ENCODE data around the gene SH3BGRL3. TPM values are rescaled to one million over a fixed set of nuclear protein-coding genes. Genes with fewer than 3 reads are reported as not detected.
"Not testable (repeated sequence)": the region's sequence is repeated elsewhere in the genome, so short reads cannot be mapped to it uniquely, and the experiment has no call there.

The SH3BGRL3 gene
- total RNA-seq, 2 donors from 2014 or later: 261 to 364 TPM

DNA sequence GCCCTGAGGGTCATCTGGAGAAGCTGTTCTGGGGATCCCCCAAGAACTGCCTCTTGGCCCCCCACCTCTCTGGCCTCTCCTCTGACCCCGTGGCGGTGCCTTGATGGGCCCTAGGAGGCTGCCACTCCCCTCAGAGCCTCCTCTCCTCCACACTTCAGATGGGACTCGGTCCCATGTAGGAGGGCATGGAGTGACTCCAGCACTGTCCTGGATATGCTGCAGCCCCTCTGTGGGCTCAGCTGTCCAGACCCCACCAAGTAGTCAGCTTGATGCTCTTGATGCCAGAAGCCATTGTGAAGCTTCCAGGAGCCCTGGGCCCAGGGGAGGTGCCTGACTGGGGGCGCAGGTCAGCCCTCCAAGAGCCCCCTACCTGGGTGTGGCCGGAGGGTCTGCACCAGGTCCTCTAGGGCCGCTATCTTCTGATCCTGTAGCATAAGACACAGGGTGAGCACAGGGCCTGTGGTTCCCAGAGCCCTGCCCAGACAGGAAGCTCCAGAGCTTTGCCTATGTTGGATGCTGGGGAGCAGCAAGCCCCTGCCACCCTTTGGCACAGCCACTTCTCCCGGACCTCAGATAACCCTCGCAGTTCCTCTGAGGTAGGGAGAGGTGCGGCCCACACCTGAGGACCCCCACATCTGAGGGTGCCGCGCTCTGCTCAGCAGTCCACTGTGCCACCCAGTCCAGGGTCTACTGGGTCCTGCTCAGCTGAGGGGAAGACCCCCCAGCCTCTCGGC, 17.3 kb downstream of the SH3BGRL3 start:
- Mint-ChIP-seq H3K9me3 (no peaks in the 10 kb centered on the region), H3K36me3 (no peaks in the 10 kb centered on the region), H3K27ac (peak overlapping the region; percentile 38 to 60)
- ATAC-seq: no peak
- DNase-seq (ENCODE audit: low spot score in 2 of 2): no peak

DNA sequence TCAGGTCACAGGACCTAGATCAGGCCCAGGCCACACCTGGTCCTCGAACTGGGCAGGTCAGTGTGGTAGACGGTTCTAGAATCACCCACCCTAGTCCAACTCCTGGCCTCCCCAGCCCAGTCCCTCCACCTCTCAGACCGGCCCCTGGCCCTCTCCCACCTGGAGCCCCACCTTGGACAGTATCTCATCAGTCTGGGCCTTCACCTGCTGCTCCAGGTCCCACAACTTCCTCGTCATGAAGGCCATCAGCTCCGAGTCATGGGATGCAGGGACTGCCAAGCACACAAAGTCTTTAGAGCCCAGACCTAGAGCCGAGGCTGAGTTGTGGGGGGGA, 17.9 kb downstream of the SH3BGRL3 start:
- no peaks in the 10 kb centered on the region for H3K36me3 Mint-ChIP-seq
- no peak for DNase-seq (ENCODE audit: low spot score in 2 of 2)
- no peak for ATAC-seq
- peak overlapping the region in 1 of 2 donors; percentile 60 for H3K27ac Mint-ChIP-seq
- no peaks in the 10 kb centered on the region for H3K9me3 Mint-ChIP-seq

DNA sequence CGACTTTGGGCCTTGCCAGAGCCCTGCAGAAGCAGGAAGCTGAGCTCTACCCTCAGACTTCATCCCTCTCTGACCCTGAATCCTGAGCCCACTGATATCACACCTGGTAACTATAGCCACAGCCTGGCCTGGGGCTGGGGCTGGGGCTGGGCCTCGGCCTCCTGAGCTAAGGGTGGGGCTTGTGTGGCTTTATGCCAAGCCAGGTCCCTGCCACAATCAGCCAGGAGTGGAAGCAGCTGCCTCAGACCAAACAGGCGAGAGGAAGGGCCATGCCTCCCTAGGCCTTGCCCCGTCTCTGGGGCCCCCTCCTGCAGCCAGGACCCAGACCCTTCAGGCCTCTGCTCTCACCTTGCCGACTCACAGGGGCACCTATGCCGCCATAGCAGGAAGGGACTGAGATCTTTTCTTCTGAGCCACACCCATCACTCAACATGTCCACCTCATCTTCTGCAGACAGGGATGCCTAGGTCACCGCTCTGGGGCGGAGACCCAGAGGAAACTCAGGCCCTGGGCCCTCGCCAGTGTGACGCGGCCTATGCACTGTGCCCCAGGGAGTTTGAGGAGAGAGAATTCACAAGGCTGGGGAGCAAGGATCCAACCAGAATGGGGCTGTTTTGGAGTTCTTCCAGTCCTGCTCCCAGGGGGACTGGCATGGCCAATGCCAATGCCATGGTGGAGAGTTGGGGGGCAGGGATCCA, 20.8 kb downstream of the SH3BGRL3 start:
- no peak for DNase-seq (ENCODE audit: low spot score in 2 of 2)
- ATAC-seq: no peak
- Mint-ChIP-seq H3K36me3 (no peaks in the 10 kb centered on the region), H3K27ac (peak overlapping the region; percentile 61 to 77), H3K9me3 (no peaks in the 10 kb centered on the region)

DNA sequence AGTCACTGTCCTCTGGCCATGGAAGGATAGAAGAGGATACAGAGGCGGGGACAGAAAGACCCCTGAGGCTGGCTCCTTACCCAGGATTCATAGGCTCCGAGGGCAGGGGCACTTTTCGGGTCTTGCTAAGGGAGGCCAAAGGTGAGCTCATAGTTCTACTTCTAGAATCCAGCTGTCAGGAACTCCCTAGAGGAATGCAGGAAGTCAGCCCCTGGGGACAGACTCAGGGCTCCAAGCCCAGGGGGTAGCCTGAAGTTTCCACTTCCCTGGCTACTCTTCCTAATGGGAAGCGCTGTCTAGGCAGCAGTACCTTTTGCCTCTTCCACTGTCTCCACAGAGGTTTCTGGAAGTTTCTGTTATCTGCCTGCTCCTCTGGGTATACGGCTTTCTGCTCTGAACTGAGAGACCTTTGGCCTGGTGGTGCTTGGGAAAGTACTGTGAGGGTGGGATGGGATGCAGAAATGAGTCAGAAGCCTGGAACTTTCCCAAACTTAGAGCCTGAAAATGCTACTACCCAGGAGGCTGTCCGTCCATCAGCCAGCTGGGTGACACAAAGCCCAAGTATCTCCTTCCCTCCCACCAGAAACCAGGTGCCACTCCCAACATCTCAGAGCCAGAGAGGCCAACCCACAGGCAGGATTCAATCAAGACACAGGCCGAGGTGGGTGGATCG, 23.0 kb downstream of the SH3BGRL3 start:
- DNase-seq (ENCODE audit: low spot score in 2 of 2): no peak
- H3K9me3 Mint-ChIP-seq: no peaks in the 10 kb centered on the region
- no peak overlapping the region for H3K27ac Mint-ChIP-seq
- no peak for ATAC-seq
- peaks cover 4 to 5% of the 10 kb centered on the region in 2 donors for H3K36me3 Mint-ChIP-seq

DNA sequence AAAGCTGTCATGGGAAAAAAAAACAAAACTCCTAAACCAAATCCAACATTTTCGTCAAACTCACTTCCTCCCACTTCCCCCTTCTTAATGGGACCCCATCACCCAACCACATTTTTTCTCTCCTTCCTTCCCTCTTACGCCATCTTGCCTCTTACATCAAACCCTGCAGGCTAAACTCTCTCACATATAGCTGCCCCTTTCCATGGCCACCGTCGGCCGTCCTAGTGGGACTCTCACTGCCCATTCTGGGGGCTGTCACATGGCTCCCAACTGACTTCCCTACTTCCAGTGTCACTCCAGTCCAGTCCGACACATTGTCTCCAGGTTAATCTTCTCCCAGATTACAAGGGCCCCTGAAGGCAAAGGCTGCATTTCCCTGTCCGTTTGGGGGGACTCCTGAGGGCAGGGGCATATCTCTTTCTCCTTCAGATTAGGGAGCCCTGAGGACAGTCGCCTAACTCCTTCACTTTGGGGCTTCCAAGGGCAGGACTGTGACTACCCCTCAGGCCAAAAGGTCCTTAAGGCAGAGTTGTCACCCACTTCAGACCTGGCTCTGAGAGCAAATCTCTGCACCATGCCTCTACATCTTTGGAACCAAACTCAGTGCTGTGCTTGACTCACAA, 25.9 kb downstream of the SH3BGRL3 start:
- peaks cover 4 to 5% of the 10 kb centered on the region in 2 donors for H3K36me3 Mint-ChIP-seq
- DNase-seq (ENCODE audit: low spot score in 2 of 2): no peak
- ATAC-seq: no peak
- peak overlapping the region; percentile 85 to 98 for H3K27ac Mint-ChIP-seq
- no peaks in the 10 kb centered on the region for H3K9me3 Mint-ChIP-seq

DNA sequence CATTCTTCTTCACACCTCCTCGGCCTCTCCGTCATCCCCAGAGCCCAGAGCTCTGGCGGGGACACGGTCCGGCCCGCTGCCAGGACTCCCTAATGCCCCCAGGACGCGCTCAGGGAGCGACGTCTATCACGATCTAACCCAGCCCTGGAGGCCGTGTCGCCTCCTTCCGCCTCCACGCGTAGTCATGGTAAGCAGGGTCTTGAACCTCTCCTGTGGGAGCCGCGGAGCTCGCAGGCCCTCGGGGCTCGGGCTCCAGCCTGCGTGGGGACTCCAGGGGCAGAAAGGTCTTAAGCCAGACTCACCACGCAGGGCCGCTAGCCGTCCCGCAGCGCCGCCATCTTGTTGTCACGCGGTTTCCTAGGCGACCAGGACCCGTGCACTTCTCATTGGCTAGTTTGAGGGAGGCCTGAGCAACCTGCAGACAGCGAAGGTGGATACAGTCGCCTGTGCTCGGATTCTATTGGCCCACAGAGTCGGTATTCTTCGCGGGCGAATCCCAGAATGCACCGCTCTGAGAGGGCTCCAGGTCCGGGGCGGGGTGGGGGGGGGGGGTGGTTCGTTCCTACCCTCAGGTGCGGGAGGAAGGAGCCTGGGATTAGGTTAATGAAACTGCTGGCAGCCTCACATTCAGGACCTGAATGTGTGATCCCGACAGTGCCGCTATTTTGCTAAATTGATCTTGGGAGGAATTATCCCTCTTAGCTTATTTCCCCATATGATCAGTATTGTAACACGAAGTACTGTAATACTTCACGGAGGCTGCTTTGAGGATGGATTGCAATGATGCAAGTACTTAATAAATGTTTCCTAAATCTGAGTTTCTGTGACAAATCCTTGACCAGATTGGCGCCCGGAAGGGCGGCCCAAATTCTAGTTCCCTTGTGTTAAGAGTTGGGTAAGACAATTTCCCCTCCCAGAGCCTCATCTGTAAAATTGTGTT, 26.7 kb downstream of the SH3BGRL3 start, which contains the start of gene UBXN11:
Gene UBXN11 (minus strand): TSS at position 347 of the 940 bp plus-strand sequence. CDS start 3,753 bp downstream, outside the sequence.
- ATAC-seq (peak; percentile 84 to 96), DNase-seq (ENCODE audit: low spot score in 2 of 2) (peak; percentile 87 to 91)
- Mint-ChIP-seq H3K27ac (peak within 1 kb of the TSS; percentile 85 to 98), H3K9me3 (no peaks in the 10 kb centered on the region), H3K36me3 (peaks cover 4 to 5% of the 10 kb centered on the region in 2 donors)

DNA sequence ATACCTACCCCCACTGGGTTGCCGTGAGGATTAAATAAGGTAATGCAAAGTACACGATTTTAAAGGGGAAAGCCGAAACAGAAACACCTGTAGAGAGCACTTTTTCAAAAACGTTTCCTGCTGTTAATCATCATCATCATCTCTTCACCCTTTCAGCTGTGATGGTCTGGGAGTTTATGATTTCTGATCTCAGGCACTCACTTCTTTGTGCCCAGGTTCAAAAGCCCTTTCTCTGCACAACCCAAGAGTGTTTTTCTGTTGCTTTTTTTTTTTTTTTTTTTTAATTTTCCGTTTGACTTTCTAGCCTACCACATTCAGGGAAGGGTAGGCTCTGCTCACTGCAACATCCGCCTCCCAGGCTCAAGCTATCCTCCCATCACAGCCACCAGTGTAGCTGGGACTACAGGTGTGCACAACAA, 27.5 kb downstream of the SH3BGRL3 start:
- ATAC-seq (peak; percentile 5 to 41), DNase-seq (ENCODE audit: low spot score in 2 of 2) (peak in 1 of 2 donors; percentile 27)
- H3K36me3 Mint-ChIP-seq: peaks cover 4 to 5% of the 10 kb centered on the region in 2 donors
- H3K27ac Mint-ChIP-seq: peak overlapping the region; percentile 85 to 91
- H3K9me3 Mint-ChIP-seq: no peaks in the 10 kb centered on the region

DNA sequence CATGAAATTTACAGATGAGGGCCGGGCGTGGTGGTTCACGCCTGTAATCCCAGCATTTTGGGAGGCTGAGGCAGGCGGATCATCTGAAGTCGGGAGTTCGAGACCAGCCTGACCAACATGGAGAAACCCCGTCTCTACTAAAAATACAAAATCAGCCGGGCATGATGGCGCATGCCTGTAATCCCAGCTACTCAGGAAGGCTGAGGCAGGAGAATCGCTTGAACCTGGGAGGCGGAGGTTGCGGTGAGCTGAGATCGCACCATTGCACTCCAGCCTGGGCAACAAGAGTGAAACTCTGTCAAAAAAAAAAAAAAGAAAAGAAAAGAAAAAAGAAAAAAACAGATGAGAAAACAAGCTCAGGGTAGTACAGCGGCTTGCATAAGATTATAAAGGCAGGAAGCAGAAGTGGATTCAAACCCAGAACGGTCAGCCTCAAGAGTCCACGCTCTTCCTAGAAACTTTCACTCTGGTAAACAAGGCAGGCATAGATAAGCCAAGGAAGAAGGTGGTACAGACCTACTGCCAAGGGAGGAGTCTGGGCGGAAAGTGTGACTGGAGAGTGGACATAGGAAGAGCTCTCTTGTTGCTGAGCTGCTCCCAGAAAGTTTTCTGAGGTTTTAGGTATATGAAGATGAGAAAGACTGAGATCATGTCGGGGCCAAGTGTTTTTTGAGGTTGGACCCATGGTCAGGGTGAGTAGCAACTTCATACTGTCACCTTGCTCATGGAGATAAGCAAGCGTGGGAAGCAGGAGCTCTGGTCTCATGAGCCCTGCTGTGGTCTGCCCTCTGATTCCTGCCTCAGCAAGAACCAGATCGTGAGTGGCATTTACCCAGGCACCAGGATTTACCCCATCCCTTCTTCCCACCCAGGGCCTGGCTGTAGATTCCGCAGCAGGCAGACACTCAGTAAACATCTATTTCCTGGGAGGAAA, 28.3 kb downstream of the SH3BGRL3 start:
- ATAC-seq (peak; percentile 47 to 81), DNase-seq (ENCODE audit: low spot score in 2 of 2) (peak; percentile 39 to 76)
- not testable (repeated sequence) for H3K9me3 Mint-ChIP-seq, H3K36me3 Mint-ChIP-seq
- peak overlapping the region; percentile 85 to 91 for H3K27ac Mint-ChIP-seq

DNA sequence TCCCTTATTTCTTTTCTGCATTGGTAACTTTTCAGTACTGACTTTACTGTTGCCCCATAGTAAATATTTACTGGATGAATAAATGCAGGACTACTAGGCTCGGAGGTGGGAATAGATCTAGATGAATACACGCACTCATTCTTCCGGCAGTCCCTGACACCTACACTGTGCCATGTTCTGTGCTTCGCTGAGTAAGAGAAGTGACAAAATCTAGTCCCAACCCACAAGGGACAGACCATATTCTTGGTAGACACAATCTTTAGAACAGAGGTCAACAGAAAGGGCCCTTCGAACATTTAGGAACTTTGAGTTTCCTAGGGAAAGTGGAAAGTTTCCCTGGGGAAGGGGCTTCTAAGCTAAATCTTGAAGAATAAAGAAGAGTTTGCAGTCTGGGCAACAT, 34.6 kb downstream of the SH3BGRL3 start:
- DNase-seq (ENCODE audit: low spot score in 2 of 2) (no peak), ATAC-seq (no peak)
- no peaks in the 10 kb centered on the region for H3K9me3 Mint-ChIP-seq
- peak overlapping the region in 1 of 2 donors; percentile 61 for H3K27ac Mint-ChIP-seq
- H3K36me3 Mint-ChIP-seq: peaks cover 14 to 15% of the 10 kb centered on the region in 2 donors

DNA sequence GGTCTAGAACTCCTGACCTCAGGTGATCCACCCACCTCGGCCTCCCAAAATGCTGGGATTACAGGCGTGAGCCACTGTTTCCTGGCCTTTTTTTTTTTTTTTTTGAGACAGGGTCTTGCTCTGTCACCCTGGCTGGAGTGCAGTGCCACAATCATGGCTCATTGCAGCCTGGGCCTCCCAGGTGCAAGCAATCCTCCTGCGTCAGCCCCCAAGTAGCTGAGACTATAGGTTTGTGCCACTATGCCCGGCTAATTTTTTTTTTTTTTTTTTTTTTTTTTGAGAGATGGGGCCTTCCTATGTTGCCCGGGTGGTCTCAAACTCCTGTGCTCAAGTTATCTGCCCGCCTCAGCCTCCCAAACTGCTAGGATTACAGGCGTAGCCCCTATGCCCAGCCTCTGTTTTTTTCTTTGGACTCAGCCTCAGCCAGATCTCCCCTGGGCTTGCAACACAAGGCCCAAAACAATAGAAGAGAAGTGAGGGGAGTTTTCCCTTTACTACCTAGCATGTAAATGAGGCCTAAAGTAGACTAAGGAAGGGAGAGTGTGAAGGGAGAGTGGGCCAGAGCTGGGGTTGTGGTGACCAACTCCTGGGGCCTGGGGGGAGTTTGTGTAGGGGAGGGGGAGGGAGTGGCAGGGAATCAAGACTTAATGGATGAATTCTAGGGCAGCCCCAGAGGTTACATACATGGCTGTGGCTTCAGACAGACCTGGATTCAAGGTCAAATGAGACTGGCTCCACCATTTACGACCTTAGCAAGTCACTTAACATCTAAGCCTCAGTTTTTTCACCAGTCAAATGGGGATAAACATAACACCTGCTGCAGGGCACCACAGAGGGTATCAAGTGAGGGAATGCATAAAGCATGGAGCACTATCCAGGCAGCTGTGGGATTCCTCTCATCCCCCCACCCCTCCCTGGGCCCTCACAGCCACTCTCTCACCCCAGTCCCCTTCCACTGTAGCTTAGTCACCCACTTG, 36.3 kb downstream of the SH3BGRL3 start:
- peak overlapping the region in 1 of 2 donors; percentile 61 for H3K27ac Mint-ChIP-seq
- H3K36me3 Mint-ChIP-seq: peaks cover 22 to 23% of the 10 kb centered on the region in 2 donors
- no peak for DNase-seq (ENCODE audit: low spot score in 2 of 2)
- H3K9me3 Mint-ChIP-seq: no peaks in the 10 kb centered on the region
- ATAC-seq: no peak

DNA sequence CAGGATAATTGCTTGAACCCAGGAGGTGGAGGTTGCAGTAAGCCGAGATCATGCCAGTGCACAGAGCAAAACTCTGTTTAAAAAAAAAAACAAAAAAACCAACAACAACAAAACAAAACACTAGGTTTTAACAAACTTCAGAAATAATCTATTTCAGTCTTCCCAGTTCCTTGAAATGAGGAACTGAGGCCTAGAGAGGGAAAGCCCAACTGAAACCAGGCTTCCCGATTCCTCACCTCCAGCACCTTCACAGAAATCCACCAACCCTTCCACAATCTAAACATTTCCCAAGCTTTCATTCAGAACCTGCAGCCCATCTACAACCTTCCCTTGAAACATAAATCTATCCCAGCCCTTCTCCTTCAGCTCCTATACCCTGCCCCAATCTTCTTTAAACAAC, 37.3 kb downstream of the SH3BGRL3 start:
- ATAC-seq: no peak
- no peak for DNase-seq (ENCODE audit: low spot score in 2 of 2)
- Mint-ChIP-seq H3K36me3 (peaks cover 27 to 28% of the 10 kb centered on the region in 2 donors), H3K27ac (peak overlapping the region; percentile 8 to 99), H3K9me3 (no peaks in the 10 kb centered on the region)

DNA sequence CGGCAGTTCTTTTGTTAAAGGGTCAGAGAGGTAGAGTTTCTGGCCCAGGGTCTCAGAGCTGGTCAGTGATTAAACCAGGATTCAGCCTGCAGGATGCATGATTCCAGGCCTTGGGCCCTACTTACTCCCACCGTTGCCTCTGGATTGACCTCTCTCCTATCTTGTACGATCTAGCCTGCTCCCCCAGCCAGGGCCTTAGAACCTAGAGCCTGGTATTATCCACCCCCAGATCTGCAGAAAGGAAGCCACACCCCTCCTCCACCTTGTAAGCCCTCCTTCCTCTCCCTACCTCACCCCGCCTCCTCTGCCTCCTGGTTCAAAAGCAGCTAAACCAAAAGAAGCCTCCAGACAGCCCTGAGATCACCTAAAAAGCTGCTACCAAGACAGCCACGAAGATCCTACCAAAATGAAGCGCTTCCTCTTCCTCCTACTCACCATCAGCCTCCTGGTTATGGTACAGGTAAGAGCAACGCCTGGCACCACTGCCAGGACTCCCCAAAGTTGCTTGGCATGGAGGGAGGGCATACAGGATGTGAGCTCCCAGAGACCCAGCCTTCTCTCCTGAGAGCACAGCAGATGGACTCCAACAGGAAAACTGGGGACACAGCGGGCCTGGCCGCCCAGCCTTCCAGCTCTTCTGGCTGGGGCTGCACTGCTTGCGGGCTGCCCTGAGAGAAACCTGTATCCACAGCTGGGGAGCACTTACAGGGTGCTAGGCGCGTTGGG, 37.9 kb downstream of the SH3BGRL3 start, which contains the start of gene CD52:
Gene CD52 (plus strand): TSS at position 347 of the 726 bp plus-strand sequence. CDS start 60 bp downstream, at position 407.
- Mint-ChIP-seq H3K9me3 (no peaks in the 10 kb centered on the region), H3K36me3 (peaks cover 27 to 31% of the 10 kb centered on the region in 2 donors), H3K27ac (peak within 1 kb of the TSS; percentile 8 to 99)
- DNase-seq (ENCODE audit: low spot score in 2 of 2) (peak; percentile 70 to 72), ATAC-seq (peak; percentile 29 to 72)

DNA sequence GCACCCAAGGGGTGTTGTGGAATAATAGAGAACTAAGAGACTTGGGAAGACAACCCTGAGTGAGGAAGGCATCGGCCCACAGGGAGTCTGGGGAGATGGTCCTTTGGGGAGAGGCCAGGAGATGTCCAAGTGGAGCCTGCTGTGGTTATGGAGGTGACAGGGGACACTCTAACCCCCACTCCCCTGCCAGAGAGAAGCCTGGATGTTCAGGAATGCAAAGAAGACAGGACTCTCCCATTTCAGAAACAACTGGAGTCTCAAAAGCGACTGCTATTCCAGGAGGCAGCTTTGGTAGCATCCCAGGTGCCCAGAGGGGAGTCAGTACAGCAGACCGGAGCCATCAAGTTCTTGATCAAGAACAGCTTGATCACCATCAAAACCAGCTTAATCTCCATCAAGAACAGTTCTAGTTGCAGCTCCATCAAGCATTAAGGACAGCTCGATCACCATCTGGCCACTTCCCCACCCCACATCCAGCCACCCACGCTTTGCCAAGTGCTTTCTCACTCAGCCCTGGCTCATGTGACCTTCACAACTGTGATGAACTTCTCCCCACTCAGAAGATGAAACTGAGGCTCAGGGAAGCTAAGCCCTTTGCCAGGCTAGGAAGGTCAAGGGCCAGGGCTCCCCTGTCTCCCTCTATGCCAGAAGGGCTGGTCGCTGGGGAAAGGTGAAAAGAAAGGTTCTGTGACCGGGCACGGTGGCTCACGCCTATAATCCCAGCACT, 38.6 kb downstream of the SH3BGRL3 start:
- DNase-seq (ENCODE audit: low spot score in 2 of 2) (peak; percentile 36 to 81), ATAC-seq (peak; percentile 25 to 61)
- H3K9me3 Mint-ChIP-seq: no peaks in the 10 kb centered on the region

More for the DNA sequence above, 38.6 kb downstream of the SH3BGRL3 start:
- peak overlapping the region; percentile 8 to 99 for H3K27ac Mint-ChIP-seq
- peaks cover 27 to 36% of the 10 kb centered on the region in 2 donors for H3K36me3 Mint-ChIP-seq

Data from activated naive CD4-positive, alpha-beta T cell treated with anti-CD3 and anti-CD28 coated beads, Interleukin-2, amount 50 U/mL, for 72 hours (primary cell).